ENCODE data around the gene ARIH1.
"Not testable (repeated sequence)": the region's sequence is repeated elsewhere in the genome, so short reads cannot be mapped to it uniquely, and the experiment has no call there.

ARIH1 gene

DNA sequence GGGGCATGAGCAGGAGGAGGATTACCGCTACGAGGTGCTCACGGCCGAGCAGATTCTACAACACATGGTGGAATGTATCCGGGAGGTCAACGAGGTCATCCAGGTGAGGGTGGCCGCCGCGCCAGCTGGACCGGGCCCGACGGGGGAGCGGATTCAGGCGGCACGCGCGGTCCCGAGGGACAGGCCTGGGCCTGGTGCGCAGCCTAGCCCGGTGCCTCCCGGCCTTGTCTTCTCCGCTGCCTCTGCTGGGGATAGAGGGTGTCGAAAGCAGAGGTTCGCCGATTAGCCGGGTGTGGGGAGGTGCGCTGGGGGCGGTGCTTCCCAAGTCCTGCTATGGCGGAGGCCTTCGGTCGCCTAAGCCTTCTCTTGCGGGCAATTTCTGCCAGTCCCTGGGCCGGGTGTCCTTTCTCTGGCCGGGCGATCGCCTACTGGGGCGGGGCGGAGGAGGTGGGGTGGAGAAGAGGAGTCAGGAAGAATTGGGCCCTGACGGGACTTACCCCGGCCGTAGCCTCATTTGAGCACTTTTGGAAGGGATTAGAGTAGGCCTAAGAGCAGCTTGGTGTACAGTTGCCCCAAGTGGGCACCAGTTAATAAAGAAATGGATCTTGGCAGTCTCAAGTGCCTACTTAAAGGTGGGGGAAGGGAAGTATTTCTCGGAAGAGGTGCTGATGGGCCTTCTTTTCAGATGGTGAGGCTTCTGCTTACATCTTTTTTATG lies 940 bp downstream of the ARIH1 start:
- H3K27ac ChIP-seq: peak overlapping the region; percentile 100
- TF ChIP-seq, protein P1, sequence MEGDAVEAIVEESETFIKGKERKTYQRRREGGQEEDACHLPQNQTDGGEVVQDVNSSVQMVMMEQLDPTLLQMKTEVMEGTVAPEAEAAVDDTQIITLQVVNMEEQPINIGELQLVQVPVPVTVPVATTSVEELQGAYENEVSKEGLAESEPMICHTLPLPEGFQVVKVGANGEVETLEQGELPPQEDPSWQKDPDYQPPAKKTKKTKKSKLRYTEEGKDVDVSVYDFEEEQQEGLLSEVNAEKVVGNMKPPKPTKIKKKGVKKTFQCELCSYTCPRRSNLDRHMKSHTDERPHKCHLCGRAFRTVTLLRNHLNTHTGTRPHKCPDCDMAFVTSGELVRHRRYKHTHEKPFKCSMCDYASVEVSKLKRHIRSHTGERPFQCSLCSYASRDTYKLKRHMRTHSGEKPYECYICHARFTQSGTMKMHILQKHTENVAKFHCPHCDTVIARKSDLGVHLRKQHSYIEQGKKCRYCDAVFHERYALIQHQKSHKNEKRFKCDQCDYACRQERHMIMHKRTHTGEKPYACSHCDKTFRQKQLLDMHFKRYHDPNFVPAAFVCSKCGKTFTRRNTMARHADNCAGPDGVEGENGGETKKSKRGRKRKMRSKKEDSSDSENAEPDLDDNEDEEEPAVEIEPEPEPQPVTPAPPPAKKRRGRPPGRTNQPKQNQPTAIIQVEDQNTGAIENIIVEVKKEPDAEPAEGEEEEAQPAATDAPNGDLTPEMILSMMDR (IDR thresholded peaks at IDR 0.05): no peak
- DNase-seq (ENCODE audit: low spot score): peak; percentile 89
- H3K4me3 ChIP-seq: peak overlapping the region; percentile 97

DNA sequence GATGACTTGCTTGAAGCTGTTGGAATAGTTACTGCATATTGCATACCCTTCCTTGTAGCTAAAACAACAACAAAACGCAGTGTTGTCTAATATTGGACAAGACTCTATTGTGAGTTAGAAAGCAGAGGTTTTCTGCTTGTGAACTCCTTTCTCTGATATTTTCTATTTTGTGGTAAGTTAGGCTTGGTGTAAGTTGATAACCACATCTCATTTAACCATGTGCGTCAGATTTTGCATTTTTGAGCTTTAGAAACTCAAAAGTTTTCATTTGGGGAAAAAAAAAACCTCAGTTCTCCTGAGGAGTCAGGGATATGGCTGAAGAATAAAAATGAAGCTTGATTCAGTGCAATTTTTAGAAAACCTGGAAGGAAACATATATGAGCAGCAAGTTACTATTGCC lies 1.5 kb downstream of the ARIH1 start:
- Histone ChIP-seq H3K4me3 (peak overlapping the region; percentile 97), H3K27ac (peak overlapping the region; percentile 100)
- DNase-seq (ENCODE audit: low spot score): no peak
- TF ChIP-seq, protein P1 (IDR thresholded peaks at IDR 0.05): no peak

DNA sequence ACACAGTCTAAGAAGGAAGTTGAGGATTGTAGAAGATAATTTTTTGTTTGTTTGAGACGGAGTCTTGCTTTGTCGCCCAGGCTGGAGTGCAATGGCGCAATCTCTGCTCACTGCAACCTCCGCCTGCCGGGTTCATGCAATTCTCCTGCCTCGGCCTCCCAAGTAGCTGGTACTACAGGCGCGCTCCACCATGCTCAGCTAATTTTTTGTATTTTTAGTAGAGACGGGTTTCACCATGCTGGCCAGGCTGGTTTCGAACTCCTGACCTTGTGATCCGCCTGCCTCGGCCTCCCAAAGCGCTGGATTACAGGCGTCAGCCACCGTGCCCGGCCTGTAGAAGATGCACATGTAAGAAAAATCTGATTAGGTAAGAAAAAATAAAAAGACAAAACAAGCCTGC lies 2.2 kb downstream of the ARIH1 start:
- Histone ChIP-seq H3K27ac (peak overlapping the region; percentile 3 to 100), H3K4me3 (peak overlapping the region; percentile 97)
- DNase-seq (ENCODE audit: low spot score): not testable (repeated sequence)

DNA sequence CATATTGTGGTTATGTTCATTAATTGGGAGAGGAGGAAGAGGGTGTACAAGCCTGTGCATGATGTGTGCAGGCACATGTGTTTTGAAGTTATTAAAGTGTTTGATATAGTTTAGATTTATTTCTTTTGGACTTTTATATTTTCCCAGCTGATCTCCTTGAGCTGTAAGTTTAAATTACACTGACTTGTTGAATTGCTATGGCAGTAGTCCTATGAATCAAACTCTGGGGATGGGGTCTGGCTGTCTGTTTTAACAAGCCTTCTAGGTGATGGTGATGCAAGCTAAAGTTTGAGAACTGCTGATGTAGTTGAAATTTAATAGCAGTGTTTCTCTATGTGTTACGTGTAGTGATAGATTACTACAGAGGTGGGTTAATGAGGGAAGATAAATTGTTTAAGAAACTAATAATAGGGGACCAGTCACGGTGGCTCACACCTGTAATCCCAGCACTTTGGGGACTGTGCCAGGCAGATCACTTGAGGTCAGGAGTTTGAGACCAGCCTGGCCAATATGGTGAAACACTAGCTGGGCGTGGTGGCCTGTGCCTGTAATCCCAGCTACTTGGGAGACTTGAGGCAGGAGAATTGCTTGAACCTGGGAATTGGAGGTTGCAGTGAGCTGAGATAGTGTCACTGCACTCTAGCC lies 7.0 kb downstream of the ARIH1 start:
- TF ChIP-seq, protein P1 (IDR thresholded peaks at IDR 0.05): no peak
- Histone ChIP-seq H3K27ac (no peak overlapping the region), H3K4me3 (no peak overlapping the region)
- no peak for DNase-seq (ENCODE audit: low spot score)

DNA sequence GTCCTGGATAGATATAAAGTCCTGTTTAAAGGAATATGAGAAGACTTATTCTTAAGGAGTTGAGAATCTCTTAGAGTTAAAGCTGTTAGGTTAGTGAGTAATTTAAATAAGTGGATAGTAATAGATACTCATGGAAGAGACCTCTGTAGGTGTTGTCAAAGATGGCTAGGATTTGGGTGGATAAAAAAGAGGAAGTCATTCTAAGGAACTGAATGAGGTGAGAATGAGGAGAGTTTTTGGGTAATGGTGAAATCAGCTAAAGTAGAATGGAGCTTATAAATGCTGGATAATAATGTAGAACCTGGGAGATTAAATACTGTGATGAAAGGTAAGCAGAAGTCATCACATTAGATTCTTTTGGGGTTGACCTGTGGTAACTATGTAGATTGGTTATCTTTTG lies 8.1 kb downstream of the ARIH1 start:
- Histone ChIP-seq H3K27ac (no peak overlapping the region), H3K4me3 (no peak overlapping the region)
- TF ChIP-seq, protein P1 (IDR thresholded peaks at IDR 0.05): no peak
- no peak for DNase-seq (ENCODE audit: low spot score)

DNA sequence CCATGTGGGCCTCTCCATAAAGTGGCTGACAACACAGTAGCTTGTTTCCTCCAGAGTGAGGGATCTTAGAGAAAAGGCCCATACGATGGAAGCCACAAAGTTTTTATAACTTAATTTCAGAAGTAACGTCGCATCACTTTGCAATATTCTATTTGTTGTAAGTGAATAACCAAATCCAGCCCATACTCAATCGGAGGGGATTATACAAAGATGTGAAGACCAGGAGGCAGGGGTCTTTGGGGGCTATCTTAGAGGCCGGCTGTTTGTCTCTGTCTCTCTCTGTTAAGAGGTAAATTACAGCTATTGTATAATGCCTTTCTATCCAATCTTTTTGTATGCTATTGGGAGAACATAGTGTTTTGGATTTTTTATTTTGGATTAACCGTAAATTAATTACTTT lies 9.1 kb downstream of the ARIH1 start:
- H3K4me3 ChIP-seq: no peak overlapping the region
- no peak for DNase-seq (ENCODE audit: low spot score)
- TF ChIP-seq, protein P1 (IDR thresholded peaks at IDR 0.05): no peak
- H3K27ac ChIP-seq: no peak overlapping the region

DNA sequence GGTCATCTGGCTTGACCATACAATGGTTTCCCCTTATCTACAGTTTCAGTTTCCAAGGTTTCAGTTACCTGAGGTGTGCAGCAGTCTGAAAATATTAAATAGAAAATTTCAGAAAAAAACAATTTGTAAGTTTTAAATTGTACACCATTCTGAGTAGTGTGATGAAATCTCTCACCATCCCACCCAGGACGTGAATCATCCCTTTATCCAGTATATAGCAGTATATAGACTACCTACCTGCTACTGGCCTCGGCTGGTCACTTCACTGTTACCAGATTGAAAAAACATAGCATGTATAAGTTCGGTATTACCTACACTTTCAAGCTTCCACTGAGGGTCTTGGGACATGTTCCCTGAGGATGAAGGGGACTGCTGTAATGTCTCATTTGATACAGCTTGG lies 12.0 kb downstream of the ARIH1 start:
- Histone ChIP-seq H3K27ac (no peak overlapping the region), H3K4me3 (no peak overlapping the region)

More for the DNA sequence above, 12.0 kb downstream of the ARIH1 start:
- TF ChIP-seq, protein P1 (IDR thresholded peaks at IDR 0.05): no peak
- no peak for DNase-seq (ENCODE audit: low spot score)

Measured in coronary artery (tissue), 2 donors.